Thoracic aorta (tissue), 2 donors: ENCODE results near the gene LIN28B. TPM values are rescaled to one million over a fixed set of nuclear protein-coding genes. Genes with fewer than 3 reads are reported as not detected.

Experiments
- ATAC-seq: fragments of 150-250 bp; one replicate; pipeline ENCODE4 v1.8.0; 2017; ENCODE audit warnings: low read depth; ENCODE audit not compliant: insufficient number of reproducible peaks, low FRiP score
- DNase-seq: peaks from one replicate; pipeline ENCODE4 v3.0.0-alpha.2; 2020; ENCODE audit warnings: low spot score
- H3K27ac ChIP-seq, 2 donors: fragments of 200-600 bp; sonication (generic); 1 replicate in 1 of 2; 2 replicates in 1 of 2; pipeline ENCODE4 v1.5.1; 2016; ENCODE audit warnings: mild to moderate bottlenecking in 2 of 2, moderate library complexity in 2 of 2
- H3K27me3 ChIP-seq: fragments of 200-600 bp; sonication (generic); replicated peaks from 2 replicates; pipeline ENCODE4 v1.6.0; 2016; ENCODE audit warnings: mild to moderate bottlenecking; ENCODE audit not compliant: insufficient read depth
- H3K36me3 ChIP-seq: fragments of 200-600 bp; sonication (generic); one replicate; pipeline ENCODE4 v1.5.1; 2016
- H3K4me1 ChIP-seq, 2 donors: fragments of 200-600 bp; sonication (generic); 1 replicate in 1 of 2; 2 replicates in 1 of 2; pipeline versions ENCODE4 v1.5.1 to v1.6.0; 2016; ENCODE audit warnings: low read depth in 2 of 2, mild to moderate bottlenecking in 1 of 2; ENCODE audit not compliant: control insufficient read depth in 1 of 2
- H3K4me3 ChIP-seq: fragments of 200-600 bp; sonication (generic); 2 replicates; pipeline ENCODE4 v1.5.1; 2016; ENCODE audit warnings: mild to moderate bottlenecking
- H3K9me3 ChIP-seq: fragments of 200-600 bp; sonication (generic); 2 replicates; pipeline ENCODE4 v1.5.1; 2016
- total RNA-seq, 2 donors: library from RNA; depleted of rRNA; stranded (reverse); fragments of >200 nt; gene quantifications; one replicate each; pipeline versions ENCODE4 v1.1.0 to v1.2.3, GENCODE V29; 2016
- TF ChIP-seq, protein P1 (sequence below): fragments of 200-600 bp; sonication (generic); IDR thresholded peaks from one replicate; pipeline ENCODE4 v1.5.1; 2019; ENCODE audit warnings: antibody characterized with exemption

LIN28B gene
- total RNA-seq, 2 donors from 2014 or later: not detected

DNA sequence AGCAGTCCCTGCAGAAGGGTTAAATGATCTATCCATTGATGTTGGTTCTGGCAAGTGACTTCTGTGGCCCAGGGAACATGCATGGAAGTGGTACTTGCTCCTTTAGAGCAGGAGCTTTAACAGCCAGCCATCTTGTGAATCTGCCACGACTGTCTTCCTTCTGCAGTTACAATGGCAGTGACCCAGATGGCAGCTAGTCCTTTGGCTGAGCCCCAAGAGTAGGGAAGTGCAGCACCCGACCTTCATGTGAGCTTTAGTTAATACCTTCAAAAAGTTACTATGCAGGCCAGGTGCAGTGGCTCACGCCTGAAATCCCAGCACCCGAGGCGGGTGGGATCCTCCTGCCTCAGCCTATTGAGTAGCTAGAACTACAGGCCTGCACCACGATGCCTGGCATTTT is 156.5 kb downstream of the LIN28B start:
- no peak for ATAC-seq
- Histone ChIP-seq H3K27ac (no peak overlapping the region), H3K4me1 (no peaks in the 10 kb centered on the region), H3K36me3 (peaks cover 4% of the 10 kb centered on the region), H3K4me3 (no peak overlapping the region), H3K27me3 (no peaks in the 10 kb centered on the region), H3K9me3 (no peaks in the 10 kb centered on the region)
- no peak for DNase-seq
- TF ChIP-seq, protein P1, sequence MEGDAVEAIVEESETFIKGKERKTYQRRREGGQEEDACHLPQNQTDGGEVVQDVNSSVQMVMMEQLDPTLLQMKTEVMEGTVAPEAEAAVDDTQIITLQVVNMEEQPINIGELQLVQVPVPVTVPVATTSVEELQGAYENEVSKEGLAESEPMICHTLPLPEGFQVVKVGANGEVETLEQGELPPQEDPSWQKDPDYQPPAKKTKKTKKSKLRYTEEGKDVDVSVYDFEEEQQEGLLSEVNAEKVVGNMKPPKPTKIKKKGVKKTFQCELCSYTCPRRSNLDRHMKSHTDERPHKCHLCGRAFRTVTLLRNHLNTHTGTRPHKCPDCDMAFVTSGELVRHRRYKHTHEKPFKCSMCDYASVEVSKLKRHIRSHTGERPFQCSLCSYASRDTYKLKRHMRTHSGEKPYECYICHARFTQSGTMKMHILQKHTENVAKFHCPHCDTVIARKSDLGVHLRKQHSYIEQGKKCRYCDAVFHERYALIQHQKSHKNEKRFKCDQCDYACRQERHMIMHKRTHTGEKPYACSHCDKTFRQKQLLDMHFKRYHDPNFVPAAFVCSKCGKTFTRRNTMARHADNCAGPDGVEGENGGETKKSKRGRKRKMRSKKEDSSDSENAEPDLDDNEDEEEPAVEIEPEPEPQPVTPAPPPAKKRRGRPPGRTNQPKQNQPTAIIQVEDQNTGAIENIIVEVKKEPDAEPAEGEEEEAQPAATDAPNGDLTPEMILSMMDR: no peak

DNA sequence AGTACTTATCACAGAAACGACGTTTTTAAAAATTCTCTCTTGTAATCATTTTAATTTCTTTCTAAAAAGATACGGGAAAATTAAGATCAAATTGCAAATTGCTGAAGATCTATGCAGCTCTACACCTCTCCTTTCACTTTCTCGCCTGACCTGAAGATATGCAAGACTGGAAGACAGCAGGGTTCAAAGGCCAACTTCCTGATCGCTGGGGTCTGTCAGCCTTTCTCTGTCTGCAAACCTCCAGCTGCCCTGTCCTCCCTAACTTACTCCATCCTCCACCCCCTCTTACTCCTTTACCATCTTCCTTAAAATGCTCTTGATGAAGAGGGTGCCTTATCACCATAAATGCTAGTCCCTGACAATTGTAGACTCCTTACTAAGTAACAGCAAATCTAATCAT is 159.2 kb downstream of the LIN28B start:
- Histone ChIP-seq H3K27ac (no peak overlapping the region), H3K9me3 (no peaks in the 10 kb centered on the region), H3K4me3 (no peak overlapping the region), H3K36me3 (peaks cover 4% of the 10 kb centered on the region), H3K4me1 (no peaks in the 10 kb centered on the region), H3K27me3 (no peaks in the 10 kb centered on the region)
- DNase-seq (no peak), ATAC-seq (no peak)
- TF ChIP-seq, protein P1: no peak

DNA sequence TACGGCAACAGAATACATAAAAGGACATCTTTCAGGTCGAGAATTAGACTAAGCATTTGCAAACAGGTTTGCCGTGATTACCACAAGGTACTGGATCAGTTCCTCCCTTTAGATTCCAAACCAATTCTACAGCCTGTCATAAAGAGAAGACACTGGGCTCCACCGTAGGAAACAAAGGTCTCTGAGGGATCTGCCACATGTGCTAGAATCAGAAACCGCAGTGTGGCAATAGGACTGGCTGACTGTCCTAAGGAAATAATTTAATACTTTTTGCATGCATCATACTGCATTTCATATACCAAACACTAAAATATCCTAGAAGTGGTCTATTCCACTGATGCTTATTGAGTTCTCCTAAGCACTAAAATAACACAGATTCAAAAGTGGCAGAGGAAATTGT is 163.7 kb downstream of the LIN28B start:
- Histone ChIP-seq H3K9me3 (no peaks in the 10 kb centered on the region), H3K27me3 (no peaks in the 10 kb centered on the region), H3K36me3 (peaks cover 4% of the 10 kb centered on the region), H3K4me1 (no peaks in the 10 kb centered on the region), H3K27ac (no peak overlapping the region), H3K4me3 (no peak overlapping the region)
- TF ChIP-seq, protein P1: no peak
- ATAC-seq: no peak
- no peak for DNase-seq

DNA sequence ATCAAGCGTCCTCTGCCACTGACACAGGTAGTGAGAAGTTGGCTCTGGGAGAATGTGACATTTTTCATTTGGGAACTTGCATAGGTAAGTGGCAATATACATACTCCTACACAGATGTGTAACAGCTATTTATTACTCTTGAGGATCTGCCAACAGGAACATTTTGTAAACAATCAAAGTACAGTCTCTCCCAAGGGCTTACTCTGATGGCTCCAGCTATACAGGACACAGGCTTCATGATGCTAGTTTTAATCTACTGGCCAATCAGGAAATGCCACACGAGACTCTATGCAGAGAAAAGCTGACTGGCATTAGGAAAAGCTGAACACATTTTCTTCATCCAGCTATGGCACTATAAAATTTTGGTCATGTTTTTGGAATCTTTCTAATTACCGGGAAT is 165.1 kb downstream of the LIN28B start:
- TF ChIP-seq, protein P1: no peak
- DNase-seq (no peak), ATAC-seq (no peak)
- no peaks in the 10 kb centered on the region for H3K9me3 ChIP-seq
- no peak overlapping the region for H3K27ac ChIP-seq
- no peaks in the 10 kb centered on the region for H3K4me1 ChIP-seq
- no peak overlapping the region for H3K4me3 ChIP-seq
- H3K36me3 ChIP-seq: peaks cover 4% of the 10 kb centered on the region
- H3K27me3 ChIP-seq: no peaks in the 10 kb centered on the region

DNA sequence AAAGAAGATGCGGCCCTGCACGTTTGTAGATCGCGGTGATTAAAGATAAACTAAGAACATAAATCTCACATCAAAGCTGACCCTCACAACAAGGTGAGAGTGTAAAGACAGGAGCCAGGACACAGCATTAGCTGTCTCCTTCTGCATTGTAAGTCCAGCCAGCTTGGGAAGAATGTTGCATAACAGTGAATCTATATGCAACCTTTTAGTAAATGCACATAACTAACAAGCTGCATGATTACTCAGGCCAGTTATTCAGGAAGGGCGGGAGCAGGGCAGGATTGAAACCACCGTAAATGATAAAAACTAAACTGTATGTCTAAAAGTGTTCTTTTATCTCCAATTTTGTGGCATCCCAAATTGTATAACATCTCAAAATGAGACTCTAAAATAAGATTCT is 165.8 kb downstream of the LIN28B start:
- H3K36me3 ChIP-seq: no peaks in the 10 kb centered on the region
- no peaks in the 10 kb centered on the region for H3K27me3 ChIP-seq

More for the DNA sequence above, 165.8 kb downstream of the LIN28B start:
- Histone ChIP-seq H3K4me1 (no peaks in the 10 kb centered on the region), H3K4me3 (no peak overlapping the region), H3K9me3 (no peaks in the 10 kb centered on the region), H3K27ac (no peak overlapping the region)
- TF ChIP-seq, protein P1: no peak
- ATAC-seq (no peak), DNase-seq (no peak)

Other genes starting within 250 kb of the LIN28B start
- gene HACE1, start 97.2 kb upstream of the LIN28B start, total RNA-seq: 10 to 100 TPM; 17.0 to 20.7 TPM
- gene POPDC3, start 222.9 kb downstream of the LIN28B start, total RNA-seq: not detected